Measurements from ENCODE around the gene OLIG3.

The OLIG3 gene

GRCh38 chr6:137465378-137466009 lies 28.7 kb downstream of the OLIG3 start:
- DNase-seq, result no peak

- no peak for DNase-seq
Observed at GRCh38 chr6:137452333-137452894, 41.8 kb downstream of the OLIG3 start.

- DNase-seq, result no peak
Observed at GRCh38 chr6:137443901-137444300, 50.3 kb downstream of the OLIG3 start.
